Stimulated activated CD4-positive, alpha-beta T cell treated with anti-CD3 and anti-CD28 coated beads, TNF-alpha, amount 100 ng/mL, for 48 hours (primary cell): Measurements from ENCODE around the gene MDGA2.

Experiments used
- DNase-seq, 3 donors: peaks; one replicate each; pipeline ENCODE4 v3.0.0-alpha.2; 2020; ENCODE audit warnings: low read depth in 3 of 3

The MDGA2 gene

DNA sequence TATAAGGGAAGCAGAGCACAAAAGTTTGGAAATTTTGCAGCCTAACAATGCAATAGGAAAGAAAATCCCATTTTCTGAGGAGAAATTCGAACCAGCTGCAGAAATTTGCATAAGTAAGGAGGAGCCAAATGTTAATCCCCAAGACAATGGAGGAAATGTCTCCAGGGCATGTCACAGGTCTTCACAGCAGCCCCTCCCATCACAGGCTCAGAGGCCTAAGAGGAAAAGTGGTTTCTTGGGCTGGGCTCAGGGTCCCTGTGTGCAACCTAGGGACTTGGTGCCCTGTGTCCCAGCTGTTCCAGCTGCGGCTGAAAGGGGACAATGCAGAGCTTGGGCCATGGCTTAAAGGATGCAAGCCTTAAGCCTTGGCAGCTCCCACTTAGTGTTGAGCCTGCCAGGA is 190.0 kb downstream of the MDGA2 start:
- no peak for DNase-seq

DNA sequence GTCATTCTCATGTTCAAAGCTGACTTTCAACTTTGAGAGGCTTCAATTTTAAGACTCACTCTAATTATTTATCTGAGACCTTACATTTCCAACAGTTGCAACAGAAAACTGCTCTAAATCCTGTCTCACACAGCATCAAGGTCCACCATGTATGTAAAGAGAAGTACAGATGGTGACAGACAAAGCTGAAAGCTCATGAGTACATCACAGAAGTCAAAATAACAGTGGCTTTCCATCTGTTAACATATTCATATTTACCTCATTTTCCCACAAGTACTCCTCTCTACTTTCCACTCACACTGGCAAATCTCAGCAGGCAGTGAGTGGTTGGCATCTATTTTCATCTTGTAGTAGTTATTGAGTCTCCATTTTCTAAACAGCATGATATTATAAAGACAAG is 192.0 kb downstream of the MDGA2 start:
- no peak for DNase-seq

DNA sequence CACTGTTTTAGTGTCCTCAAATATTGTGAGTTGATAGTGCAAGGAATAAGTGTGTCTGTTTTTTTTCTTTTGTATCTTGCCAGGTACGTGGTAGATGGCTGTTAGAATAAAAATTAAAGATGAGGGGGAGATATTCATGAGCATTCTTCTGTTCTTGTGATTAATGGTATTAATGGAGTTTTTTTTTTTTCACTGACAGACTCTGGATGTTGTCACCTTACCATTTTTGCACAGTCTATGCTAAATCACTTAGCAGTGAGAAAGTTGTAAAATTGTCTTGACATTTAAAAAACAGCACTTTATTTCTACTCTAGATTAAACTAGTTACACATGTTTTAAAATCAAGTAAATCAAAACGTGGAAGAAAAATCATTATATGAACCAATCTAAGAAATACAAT is 204.3 kb downstream of the MDGA2 start:
- DNase-seq: no peak

DNA sequence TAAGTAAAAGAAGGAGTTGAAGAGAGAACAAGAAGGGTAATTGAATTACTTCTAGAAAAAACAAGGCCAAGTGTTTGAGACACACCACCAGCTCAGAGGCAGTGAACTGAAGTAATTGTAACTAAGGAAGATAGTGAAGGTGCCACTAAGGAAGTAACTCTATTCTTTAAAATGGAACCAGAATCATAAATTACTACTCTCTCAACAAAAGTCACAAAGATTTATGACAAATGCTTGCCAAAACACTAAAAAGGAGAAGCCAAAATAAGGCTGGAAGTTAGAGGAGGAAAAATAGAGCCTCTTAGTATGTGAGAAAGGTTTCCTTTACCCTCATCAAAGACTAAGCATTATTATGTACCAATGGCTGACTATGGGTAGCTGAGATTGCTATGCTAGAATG is 208.5 kb downstream of the MDGA2 start:
- no peak for DNase-seq

DNA sequence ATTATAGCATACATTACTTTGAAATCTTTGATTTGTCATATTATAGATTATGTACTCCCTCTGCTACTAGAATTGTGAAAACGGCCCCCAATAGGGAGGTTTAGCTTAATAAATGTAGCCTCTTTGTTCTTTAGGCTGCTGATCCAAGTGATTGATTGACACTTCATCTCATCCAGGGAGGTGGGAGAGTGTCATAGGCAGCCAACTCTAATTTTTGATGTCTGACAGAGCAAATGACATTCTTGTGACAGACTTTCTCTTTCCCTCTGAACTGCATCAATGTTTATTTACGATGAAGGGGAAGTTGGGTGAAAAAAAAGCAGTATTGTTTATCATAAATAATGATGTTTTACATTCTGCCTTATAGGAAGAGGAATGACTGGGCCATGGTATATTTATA is 221.4 kb downstream of the MDGA2 start:
- no peak for DNase-seq

DNA sequence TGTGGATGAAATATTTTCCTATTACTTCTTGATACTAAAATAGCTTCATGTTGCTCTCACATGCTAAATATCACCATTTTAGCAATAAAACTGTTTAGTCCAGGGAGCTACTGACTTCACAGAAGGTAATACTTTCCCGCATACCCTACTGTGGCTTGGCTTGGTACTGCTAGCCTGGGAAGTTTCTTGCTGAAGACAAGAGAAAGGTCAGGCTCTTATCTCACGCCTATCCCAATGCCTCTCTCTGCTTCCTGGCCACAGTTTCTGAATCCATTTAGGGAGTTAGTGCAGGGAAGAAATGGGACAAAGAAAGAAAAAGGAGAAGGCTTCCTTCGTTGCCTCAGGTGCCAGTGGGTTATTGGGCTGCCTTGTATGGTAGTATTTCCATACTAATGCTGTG is 228.3 kb downstream of the MDGA2 start:
- no peak for DNase-seq

DNA sequence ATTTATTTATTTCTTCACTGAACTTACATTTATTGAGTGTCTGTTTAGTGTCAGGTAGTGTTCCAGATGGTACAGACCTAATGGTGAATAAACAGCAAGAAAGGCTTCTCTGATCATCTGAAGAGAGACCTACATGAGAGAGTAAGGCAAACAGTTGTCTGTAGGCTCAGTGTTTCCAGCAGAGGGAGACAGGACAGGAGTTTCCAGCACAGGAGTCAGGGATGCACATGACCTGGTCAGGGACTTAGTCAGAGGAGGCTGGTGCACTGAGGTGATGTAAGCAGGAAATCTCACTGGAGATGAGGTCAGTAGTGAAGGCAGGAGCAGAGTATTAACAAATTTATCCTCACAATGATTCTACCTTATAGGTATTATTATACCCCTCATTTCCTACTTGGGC is 233.2 kb downstream of the MDGA2 start:
- DNase-seq: no peak

DNA sequence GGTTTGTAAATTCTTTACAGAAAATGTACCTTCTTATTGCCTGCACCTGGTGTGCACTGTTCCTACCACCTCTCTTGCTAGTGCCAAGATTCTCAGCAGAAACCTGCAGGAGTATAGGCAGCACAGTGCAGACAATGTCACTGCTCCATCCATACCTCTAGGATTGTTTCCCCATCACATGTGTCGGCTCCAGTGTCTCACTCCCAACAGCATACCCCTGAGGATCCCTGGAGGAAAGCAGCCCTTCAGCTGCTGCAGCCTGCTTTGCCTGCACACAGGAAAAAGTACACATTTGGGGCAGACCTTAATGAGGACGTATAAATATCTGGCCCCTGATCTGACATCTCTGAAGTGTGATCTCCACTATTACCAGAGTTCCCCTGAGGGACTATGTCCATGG is 235.5 kb downstream of the MDGA2 start:
- DNase-seq: no peak

DNA sequence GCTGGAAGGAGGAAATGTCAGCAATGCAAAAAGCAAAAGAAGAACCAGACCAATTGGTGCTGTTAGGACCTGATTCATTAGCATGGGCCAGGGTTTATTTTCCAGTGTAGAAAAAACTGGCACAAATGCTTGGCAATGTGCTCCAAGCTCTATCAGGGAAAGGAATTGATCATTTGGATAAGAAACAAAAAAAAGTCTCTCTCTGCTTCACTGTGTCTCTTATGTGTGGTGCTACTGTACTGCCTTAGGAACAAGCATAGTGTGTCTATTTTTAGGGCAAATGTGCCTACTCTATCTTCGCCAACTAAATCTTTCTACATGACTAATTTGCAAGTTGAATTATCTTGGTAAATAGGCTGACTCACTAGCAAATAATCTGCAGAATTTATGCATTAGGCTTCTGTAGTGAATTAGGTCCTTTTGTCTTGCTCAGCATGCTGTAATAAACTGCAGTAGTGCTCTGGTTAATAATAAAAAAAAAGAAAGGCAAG is 236.7 kb downstream of the MDGA2 start:
- no peak for DNase-seq

DNA sequence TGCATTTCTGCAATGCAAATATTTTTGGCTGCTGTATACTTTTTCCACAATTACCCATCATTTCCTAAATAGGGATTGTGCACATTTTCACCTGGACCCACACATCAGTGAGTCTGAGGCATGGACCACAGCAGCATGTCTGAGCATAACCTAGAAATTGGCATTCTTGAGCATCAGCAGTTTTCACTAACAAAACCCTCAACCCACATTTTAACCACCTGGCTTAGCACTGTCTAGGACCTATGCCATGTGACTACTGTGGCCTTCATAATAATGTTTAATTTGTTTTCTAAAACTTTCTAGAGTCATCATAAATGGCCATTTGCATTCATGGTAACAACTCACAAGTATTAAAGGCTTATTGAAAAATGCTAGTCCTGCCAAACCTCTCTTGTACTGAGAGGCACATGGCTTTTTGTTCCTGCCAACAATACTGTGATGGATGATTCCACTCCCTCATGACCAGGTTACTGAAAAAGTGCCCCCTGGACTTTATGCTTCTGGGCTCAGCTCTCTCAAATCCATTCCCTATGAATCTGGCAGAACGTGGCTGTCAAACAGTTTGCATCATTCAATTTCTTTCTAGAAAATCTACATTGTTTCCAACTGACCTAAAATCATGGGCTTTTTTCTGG is 240.0 kb downstream of the MDGA2 start:
- DNase-seq: no peak

DNA sequence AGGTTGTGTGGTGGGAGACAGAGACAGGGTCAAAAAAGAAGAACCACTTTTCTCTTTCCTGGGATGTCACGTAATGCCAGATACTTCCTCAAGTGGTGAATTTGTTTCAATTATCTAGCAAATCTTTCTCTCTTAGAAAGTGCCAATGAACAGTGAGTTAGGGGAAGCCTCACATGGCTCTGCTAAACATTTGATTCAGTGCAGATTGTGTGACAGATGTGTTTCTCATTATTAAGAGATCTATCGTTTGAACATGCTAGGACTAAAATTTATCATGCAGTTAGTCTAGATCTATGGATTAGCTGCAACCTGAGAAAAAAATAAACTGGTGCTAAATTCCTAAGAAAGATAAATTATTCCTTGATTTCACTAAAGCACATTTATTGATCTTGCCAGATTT is 247.8 kb downstream of the MDGA2 start:
- no peak for DNase-seq

DNA sequence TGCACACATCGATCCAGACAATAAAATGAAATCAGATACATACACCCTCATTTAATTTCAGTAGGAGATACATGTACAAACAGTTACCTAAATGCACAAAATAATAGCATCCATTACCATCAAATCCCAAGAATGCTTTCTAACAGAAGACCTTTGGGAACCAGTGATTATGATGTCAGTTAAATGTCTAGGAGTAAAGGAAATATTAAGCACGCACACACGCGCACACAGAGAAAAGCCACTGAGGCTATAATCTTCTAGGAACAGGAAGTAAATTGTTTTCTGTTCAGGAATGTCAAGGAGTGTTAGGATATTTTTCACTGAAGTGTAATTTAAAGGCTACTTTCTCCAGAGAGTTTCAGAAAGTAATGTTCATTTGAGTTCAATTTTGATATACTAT is 250.1 kb downstream of the MDGA2 start:
- no peak for DNase-seq

DNA sequence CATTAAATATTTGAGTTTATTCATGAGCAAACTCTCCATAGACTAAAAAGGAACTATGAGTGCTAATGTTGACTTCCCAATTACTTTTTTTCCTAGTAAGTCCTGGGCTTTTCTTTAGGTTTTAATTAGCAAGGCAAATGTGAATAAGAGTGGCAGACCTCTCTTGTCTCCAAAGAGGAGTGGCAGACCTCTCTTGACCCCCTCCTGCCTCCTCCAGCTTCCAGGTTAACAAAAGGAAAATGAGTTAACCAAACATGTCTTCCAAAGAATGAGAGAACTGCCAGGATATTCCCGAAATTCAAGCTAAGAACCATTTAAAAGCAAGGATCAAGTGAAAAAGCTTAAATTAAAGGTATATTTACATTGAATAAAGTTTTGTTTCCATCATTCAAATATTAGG is 253.2 kb downstream of the MDGA2 start:
- no peak for DNase-seq

DNA sequence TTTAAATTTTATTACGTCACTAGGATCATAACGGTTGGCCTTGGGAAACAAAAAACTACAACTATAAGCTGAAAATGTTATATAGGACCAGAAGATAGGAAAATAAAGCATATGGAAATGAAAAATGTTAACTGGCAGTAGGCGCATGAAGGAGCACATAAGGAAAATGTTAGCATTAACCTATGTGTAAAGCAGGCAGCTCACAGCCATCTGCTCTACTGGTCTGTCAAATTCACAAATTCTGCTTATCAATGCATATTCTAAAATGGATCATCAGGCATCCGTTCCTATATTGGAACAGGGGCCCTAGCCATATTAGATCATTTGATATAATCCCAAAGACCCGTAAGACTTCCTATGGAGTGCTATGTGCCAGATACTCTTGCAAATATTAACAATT is 263.9 kb downstream of the MDGA2 start:
- DNase-seq: no peak

DNA sequence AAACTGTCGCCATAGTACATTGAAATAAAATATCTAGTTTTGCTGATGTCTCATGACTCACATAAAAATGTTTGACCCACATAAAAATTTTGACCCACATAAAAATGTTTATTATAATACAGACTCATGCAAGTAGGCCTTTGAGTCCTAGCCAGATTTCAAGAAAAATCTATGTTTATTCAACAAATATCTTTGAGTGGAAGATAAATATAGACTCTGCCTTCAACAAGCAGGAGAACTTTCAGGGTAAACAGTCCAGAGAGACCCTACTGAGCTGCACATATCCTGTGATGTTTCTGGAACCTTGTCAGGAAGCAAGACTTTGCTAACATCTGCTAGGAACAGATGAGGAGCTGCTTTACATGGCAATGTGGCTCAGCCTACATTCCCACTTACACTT is 283.1 kb downstream of the MDGA2 start:
- no peak for DNase-seq

DNA sequence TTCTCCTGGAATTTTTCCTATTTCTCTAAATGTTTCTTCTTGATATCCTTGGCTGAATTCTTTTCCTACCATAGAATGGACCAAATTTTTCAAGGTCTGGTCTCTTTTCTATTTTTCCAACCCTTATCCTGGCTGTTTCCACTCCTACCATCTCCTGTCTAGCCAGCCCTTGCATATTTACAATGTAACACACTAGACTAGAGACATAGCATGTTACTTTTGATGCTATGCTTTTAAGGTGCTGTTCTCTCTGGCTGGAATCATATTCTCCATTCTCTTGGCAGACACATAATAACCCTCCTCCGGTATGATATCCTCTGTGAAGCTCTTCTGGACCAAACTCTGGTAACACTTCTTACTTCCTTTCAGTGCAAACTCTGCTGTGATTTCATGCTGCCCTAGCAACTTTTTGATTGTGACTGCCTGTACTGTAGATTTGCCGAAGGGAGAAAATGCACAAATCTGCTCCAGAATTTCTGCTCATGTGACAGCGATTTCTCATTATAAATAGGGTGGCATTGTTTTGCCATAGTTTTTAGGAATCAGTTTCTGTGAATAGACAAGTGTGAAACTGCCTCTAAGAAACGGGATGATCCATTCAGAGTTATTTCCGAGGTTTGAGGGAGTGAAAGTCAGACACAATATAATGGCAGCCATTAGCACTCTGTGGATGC is 284.4 kb downstream of the MDGA2 start:
- no peak for DNase-seq

DNA sequence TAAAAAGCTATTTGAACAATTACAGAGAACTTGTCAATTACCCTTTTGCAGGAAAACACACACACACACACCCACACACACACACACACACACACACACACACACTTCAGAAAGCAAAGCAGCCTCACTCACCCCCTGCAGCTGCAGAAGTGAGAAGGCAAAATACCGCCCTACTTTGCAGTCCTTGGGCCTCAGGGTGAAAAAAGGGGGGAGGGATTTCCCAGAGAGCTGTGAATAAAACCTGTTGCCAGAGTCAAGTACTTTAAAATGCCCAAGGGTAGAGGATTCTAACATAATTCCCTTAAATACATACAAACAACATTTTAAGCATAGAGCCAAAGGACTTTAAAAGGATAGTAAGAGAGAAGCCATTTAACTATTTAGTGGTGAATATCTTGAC is 285.9 kb downstream of the MDGA2 start:
- no peak for DNase-seq

DNA sequence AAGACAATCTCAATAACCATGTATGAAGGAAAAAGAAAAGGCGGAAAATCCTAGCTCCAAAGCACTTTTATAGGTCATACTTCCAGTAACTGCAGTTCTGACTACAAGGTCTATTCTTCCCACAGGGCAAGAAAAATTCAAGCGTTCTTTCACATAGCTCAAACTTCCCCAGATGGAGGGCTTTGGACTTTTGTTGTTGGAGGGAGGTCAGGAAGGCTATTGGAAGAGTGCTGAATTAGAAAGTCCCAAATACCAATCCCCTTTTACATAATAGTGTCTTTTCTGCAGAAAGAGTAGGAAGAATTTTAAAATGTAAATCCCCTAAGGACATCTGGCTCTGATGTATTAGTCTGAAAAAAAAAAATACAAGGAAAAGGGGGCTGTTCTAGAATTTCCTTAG is 309.4 kb downstream of the MDGA2 start:
- no peak for DNase-seq

DNA sequence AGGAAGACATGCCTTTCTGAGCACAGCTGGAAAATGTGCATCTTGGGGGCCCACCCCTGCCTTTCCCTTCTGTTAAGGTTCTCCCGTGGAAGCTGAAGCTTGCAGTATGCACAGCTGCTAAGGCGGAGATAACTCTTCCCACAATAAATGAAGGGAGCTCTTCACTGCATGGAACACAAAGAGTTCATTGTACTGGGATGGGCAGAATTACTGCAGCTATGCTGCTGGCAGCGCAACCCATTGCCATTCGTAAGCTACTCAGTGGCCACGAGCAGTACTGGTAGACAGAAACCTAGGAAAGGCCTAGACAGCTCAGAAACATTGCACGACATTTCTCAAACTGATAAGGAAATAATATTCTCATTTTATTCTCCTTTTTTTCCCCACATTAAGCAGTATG is 310.2 kb downstream of the MDGA2 start:
- DNase-seq: no peak

DNA sequence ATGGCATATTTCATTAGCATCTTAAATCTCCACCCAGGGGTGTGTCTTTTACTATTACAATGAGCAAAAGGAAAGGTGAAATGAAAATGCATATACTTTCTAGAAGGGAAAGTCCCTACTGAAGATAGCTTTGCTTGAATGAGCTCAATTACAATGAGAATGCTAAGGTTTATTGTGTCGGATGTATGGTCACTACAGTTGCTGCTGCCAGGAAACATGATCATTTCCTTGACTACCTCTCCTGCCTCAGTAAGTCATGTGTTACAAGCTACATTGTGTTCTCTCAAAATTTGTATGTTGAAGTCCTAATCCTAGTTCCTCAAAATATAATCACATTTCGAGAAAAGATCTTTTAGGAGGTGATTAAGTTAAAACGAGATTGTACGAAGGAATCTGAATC is 322.2 kb downstream of the MDGA2 start:
- DNase-seq: no peak

DNA sequence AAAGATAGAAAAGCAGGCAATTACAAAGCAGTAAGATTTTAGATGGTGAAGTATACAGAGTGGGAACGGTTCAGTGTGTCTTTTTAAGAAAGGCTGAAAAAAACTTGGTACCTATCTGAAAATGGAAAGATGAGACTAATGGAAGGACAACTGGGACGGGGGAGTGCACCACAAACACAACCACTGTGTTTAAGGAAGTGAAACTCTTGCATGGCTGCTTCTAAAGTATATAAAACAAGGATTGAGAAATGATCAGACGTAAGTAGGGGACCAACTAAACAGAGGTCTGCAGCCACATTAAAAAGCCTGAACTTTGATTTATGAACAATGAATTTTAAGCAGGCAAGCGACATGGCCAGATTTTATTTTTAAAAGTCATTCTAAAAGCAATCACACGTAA is 328.6 kb downstream of the MDGA2 start:
- no peak for DNase-seq

DNA sequence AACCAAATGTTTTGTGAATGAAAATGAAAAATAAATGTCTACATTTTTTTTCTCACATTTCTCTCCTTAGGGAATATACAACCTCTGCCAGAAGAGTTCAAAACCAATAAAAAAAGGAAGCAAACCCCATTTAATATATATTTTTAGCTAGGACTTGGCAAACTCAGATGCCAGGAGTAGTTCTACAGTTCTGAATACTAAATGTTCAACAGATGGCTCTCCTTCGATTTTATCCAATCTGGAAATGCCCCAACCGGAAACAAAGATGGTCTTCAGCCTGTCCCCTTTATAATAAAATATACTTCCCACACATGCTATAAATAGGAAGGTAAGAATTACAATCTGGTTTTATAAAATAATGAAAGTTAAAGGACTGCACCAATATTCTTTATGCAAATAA is 330.4 kb downstream of the MDGA2 start:
- DNase-seq: no peak

DNA sequence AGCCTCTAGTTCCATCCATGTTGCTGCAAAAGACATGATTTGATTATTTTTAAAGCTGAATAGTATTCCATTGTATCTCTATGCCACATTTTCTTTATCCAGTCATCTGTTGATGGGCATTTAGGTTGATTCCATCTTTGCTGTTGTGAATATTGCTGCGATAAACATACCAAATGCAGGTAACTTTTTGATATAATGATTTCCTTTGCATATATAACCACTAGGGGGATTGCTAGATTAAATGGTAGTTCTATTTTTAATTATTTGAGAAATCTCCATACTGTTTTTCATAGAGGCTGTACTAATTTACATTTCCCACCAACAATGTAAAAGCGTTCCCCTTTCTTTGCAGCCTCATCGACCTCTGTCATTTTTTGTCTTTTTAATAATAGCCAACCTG is 342.5 kb downstream of the MDGA2 start:
- no peak for DNase-seq

DNA sequence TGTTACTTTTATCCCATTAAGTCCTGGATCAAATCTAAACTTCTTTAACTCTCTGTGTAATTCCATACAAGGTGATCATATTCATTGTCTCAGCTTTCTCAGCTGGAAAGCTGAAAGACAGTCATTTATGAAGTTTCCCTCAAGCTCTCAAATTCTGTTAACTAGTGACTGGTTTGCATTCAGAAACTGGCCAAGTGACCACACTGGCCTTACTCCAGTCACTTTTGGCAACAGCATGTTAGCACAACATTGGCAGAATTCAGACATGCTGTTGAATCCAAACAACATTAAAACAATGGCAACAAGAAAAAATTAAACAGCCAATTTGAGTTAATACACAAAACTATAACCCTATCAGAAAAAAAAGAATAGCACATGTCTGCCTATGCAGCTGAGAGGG is 343.3 kb downstream of the MDGA2 start:
- DNase-seq: no peak
